ENCODE results near the gene CD6.

CD6 gene

GRCh38 chr11:61034704-61035525, 63.4 kb downstream of the CD6 start:
- no peak for DNase-seq

DNA sequence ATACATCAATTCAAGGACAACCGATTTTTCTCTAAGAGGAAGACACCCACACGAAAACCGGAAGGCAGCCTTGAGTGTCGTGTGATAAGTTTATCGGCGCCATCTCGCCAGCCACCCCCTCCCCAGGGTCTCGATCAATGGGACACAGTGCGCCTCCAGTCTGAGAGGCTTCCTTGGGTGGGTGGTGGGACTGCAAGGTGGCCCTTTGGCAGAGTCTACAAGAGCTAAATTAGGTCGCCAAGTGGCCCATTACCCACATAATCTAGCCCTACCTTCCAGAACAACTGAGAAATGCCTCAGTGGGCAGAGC, 64.0 kb downstream of the CD6 start:
- no peak for DNase-seq

DNA sequence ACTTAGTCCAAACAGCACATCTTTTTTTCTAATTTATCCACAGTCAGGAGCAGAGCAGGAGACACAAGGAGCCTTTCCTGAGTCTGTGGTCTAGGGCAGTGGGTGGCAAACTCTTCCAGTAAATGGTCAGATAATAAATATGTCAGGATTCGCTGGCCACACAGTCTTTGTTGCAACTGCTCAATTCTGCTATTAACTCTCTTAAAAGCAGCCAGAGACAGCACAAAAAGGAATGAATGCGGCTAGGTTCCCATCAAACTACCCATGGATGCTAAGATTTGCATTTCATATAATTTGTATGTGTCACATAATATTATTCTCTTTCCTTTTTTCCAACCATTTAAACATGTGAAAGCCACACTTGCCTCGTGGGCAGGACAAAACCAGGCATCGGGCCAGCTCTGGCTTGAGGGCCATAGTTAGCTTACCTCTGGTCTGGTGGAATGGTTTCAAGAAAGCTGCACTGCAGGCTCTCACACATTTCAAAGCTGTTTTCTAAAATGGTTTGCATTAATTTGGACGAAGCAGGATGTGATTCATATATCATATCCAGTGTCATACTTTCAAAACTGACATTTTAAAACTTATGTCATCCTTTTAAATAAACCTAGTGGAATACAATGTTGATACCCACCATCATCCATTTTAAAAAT, 66.1 kb downstream of the CD6 start:
- DNase-seq: no peak

DNA sequence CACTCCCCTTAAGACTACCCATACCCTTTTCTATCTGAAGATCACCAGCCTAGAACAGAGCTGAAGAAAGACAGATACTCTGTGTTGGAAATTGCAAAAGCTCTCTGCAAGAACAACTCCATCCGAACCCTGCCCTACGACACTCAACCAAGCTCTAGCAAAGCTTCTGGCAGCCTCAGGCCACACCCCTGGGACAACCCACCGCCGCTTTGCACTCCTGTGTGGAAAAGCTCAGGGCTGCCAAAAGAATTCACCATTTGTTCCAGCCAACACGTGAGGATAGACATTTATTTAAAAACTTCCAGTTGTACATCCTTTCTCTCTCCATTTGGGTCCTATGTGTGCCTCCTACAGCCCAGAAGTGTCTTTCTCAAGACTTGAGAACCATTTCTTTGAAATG, 68.4 kb downstream of the CD6 start:
- DNase-seq: no peak

GRCh38 chr11:61041755-61042518, 70.5 kb downstream of the CD6 start:
- peak; percentile 81 for DNase-seq

- no peak for DNase-seq
Observed at GRCh38 chr11:61042537-61042936, 71.1 kb downstream of the CD6 start.

- no peak for DNase-seq
Observed at GRCh38 chr11:61042961-61043540, 71.6 kb downstream of the CD6 start.

DNA sequence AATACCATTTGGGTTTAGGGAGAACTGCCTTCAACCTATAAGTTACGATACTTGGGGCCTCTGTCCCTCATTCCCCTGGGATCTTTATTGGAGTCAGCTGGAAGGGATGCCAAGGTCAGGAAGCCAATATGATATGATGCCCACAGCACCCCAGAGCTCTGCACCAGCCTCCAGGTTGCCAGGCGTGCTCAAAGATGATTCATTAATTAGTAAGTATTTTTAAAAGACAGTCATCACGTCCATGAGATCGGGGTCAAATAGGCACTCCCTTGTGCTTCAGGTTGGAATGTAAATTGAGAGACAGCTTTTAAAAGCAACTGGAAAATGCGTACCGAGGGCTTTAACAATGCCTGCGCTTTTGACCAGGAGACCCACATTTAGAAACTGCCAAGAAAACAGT, 73.8 kb downstream of the CD6 start:
- DNase-seq: no peak

DNA sequence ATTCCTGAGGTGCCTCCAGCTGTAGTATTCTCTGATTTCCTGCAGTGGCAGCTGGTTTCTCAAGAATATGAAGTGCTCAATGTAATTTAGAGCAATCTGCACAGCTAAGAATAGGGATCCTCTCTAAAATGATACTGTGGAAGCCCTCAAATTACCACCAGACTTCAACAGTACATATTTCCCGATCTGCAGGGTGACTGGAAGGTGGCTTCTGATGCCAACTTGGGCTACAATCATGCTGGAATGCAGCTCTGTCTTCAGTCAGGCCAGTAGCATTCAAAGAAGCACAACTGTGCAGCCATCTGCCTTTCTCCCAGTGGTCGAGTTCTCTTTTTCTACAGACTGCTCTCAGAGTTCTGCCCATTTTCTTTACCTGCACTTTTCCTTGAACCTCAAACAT, 75.4 kb downstream of the CD6 start:
- no peak for DNase-seq

DNA sequence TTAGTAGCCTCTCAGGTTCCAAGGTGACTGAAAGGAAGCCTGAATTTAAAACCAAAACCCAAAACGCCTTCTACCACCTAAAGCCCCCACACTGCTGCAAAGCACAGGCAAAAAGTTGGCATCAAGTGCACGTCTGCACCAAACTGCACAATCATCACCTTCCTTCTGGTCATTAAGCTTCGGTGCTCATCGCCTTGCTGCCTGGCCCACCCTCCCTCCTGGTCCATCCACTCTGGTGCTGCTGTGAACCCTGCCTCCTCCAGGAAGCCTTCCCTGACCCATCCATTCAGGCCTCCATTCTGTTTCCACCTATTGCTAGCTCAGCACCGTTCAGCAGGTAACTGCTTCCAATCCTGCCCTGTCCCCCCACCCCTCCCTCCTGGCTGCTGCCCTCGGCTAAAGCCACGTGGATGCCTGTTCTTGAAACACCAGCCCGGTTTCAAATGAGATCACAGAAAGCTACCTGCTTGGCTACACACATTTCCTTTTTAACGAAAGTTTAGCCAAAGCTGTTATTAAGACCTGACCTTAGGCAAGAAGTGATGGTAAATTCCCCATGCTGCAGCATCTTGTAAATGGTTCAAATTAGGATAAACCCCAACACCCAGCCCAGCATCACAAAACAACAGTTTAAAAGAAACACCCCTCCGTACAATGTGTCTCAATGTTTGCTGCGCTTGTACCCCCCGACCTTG, 77.0 kb downstream of the CD6 start:
- DNase-seq: no peak

DNA sequence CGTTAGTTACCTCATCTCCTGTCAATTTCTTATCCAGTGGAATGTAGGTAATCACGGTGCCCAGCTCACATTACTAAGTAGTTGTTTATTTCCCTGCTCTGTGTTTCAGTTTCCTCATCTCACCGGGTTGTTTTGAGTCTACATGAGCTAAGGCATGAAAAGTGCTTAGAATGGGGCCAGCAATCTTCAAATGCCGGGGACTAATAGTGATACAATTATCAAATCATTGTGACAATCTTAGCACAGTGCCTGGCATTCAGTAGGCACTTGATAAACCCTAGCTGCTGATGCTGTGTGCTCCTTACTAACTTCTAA, 77.5 kb downstream of the CD6 start:
- DNase-seq: no peak

DNA sequence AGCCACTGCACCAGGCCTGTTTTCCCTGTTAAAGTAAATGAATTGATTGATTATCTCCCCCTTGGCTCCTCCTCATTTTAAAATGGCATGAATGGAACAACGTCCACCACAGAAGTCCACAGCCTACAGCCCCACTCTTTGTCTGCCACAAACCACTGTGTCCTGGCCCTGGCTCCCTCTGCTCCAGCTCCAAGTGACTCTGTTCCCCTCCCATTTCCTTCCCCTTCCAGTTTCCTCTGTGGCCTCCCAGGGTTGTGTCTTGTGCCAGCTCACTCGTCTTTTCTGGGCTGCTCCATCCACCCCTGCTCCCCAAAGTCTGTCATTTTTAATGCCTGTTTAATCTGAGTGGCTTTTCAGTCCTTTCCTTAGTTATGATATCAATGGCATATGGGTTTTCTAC, 78.4 kb downstream of the CD6 start:
- DNase-seq: no peak

GRCh38 chr11:61052182-61052972, 80.9 kb downstream of the CD6 start:
- no peak for DNase-seq

DNA sequence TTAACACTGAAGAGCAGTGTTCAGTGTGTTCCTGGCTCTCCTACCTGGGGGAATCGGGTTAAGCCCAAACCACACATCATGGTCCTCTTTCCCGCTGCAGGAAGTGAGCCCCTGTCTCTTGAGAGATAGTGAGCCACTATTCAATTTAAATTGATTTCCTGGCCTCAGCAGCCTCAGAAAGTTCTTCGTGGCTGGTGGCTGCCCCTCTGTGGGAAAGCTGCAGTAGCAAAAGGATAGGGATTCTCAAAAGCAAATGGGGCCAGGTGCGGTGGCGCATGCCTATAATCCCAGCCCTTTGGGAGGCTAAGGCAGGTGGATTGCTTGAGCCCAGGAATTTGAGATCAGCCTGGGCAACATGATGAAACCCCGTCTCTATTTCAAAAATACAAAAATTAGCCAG, 81.7 kb downstream of the CD6 start:
- DNase-seq: no peak

GRCh38 chr11:61054513-61054912, 83.0 kb downstream of the CD6 start:
- no peak for DNase-seq

GRCh38 chr11:61054927-61055562, 83.6 kb downstream of the CD6 start:
- no peak for DNase-seq

DNA sequence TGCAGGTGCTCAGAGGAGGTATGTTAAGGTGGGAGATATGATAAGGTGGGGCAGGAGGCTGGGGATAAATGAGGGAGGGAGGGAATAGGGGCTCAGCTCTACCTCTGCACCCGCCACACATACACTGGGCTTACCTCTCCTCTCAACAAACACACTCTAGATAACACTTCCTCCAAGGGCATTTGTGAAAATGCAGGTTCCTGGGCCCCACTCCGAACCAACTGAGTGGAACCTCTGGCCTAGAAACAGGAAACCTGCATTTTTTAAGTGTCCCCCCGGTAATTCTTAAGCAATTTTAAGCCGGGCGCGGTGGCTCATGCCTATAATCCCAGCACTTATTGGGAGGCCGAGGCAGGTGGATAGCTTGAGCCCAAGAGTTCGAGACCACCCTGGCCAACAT, 84.3 kb downstream of the CD6 start:
- DNase-seq: no peak

DNA sequence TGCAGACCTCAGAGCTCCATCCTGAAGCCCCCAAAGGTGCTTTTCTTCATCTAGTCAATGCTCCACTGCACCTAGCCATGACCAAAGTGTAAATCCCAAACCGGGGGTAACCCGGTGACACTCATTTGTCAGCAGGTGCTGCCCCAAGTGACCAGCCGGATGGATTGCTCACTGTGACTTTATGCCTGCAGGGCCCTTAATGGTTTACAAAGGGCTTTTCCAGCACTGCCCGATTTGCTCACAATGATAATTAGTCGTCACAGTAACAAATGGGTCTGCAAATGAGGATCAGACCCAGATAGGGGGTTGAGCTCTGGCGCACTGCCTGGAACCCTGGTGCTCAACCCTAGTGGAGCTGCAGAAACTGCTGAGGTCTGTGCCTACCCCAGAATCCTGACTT, 85.1 kb downstream of the CD6 start:
- DNase-seq: no peak

- no peak for DNase-seq
Observed at GRCh38 chr11:61056981-61057380, 85.5 kb downstream of the CD6 start.

- DNase-seq: no peak
Observed at GRCh38 chr11:61057615-61058014, 86.1 kb downstream of the CD6 start.

DNA sequence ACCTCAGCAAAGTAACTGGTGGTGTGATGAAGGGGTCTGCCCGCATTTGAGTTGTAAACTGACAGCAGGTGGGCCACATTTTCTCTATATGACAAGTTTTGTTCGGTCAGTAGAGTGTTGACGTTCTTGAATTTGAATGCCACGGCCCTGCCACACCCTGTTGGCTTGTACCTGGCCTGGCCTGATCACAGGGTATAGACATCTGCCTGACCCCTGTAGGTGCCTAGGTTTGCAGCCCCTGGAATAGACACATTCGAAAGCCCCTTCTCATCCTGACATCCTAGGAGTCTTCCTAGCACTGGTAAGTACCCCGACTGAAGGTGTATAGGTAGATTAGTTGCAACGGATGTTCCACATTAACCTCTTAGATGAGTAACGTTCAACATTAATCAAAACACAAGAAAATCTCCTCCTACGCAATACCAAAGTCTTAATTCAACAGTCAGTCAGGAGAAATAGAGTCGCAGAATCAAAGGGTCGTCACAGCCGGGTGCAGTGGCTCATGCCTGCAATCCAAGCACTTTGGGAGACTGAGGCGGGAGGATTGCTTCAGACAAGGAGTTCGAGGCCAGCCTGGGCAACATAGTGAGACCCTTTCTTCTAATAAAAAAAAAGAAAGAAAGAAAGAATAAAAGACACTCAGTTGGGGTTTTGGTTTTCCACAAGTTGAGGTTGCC, 87.2 kb downstream of the CD6 start:
- no peak for DNase-seq
